CD1c-positive myeloid dendritic cell (primary cell): Measurements from ENCODE around the gene PTPN22.
"Not testable (repeated sequence)": the region's sequence is repeated elsewhere in the genome, so short reads cannot be mapped to it uniquely, and the experiment has no call there.

ENCODE experiments used
- DNase-seq: peaks from one replicate; pipeline ENCODE4 v3.0.0-alpha.2; 2016; ENCODE audit errors: extremely low spot score

PTPN22 gene

DNA sequence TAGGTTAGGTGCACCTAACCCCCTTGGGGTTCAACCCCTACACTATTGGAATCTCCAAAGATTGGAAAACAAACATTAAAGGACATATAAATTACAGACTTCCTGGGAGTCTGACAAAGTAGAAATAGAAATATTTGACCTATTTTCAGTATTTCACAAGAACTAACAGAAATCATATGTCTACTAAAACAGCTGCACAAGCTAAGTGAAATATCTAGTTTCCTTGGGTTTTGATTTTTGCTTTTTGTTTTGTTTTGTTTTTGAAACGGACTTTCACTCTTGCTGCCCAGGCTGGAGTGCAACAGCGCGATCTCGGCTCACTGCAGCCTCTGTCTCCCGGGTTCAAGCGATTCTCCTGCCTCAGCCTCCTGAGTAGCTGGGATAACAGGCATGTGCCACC is 18.8 kb downstream of the PTPN22 start:
- DNase-seq = not testable (repeated sequence)

- DNase-seq = no peak
These were observed 21.2 kb downstream of the PTPN22 start for GRCh38 chr1:113850127-113850796.

DNA sequence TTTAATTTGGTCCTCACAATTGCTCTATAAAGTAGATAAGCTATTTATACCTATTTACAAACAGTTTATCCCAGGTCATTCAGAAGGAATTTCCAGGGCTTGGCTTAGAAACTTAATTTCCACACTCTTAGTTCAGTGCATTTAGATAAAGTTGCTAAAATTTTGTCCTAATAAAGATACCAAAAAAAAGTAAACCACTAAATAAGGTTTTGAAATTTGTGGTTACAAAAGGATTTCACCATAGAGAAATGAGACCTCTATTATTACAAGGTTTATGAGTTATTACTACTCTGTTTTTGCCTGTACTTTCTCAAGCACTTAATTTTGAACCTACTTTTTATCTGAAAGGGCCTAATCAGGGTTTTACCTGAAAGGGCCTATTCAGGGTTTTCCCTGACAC is 22.4 kb downstream of the PTPN22 start:
- DNase-seq = no peak

DNA sequence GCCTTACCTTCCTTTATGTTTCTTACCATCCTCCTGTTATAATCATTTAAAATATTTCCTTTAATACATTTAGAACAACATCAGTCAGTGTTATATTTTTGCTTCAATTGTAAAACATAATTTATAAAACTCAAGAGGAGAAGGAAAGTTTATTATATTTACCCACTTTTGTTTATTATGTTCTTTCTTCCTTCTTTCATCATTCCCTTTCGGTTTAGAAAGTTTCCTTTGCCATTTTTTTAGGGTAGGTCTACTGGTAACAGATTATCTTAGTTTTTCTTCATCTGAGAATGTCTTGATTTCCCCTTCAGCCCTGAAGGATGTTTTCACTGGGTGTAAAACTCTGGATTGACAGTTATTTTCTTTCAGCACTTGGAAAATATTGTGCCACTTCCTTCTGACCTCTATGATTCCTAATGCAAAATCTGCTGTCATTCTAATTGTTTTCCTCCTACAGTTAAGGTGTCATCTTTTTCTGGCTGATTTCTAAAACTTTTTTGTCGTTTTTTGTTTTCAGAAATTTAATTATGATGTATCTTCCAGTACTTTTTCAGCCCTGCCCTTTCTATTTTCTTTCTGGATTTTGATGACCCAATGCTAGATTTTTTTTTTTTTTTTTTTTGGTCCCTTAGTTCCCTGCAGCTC is 25.0 kb downstream of the PTPN22 start:
- no peak for DNase-seq

- DNase-seq = no peak
These were observed 35.0 kb downstream of the PTPN22 start for GRCh38 chr1:113836534-113836933.

DNA sequence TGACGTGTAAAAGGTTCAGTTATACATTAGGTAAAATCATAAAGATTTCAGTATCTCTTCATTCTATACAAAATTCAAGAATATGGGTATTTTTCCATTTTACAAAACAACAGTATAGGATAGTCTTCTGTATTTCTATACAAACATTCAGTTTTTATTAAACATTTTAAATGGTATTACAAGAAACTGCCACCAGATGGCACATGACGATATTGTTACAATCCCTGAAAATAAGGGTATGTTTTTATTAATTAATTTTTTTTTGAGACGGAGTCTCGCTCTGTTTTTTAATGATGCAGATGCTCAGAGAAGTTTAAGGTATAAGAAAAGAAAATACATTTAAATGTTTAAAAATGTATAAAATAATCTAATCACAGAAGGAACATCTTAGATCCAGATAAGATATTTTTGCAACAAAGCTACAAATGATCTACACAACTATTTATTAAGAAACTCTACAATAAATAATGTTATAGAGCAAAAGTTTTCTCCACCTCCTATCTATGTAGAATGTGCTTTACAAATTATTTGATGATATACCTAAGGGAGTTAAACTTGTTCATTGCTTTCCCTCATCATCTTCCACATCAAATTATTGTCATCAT is 35.7 kb downstream of the PTPN22 start:
- peak; percentile 82 for DNase-seq

DNA sequence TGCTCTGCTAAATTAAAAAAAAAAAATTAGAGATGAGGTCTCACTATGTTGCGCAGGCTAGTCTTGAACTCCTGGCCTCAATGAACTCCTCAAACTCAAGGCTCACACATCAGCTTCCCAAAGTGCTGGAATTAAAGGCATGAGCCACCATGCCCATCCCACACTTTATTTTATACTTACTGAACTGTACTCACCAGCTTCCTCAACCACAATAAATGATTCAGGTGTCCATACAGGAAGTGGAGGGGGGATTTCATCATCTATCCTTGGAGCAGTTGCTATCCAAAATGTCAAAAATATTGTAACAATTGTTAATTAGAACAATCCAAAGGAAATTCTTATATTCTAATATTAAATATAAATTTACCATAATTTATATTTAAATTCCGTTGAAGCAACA is 36.8 kb downstream of the PTPN22 start:
- no peak for DNase-seq

DNA sequence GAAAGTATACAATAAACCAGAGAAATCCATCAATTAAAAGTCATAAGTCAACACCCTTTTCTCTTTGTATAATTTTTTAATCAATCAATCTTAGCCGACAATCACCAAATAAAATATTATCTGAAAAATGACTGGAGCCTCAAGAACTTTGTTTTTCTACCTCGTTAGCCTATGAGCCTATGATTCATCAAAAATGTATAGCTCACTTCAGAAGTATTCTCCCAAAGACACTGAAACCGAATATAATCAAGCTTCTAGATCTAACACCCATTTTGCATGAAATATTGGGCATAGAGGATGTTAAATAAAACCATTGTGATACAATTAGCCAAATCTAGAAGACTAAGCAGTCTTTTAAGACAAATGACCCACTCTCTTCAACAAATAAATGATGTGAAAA is 41.5 kb downstream of the PTPN22 start:
- DNase-seq = no peak

GRCh38 chr1:113821916-113822315 is 49.6 kb downstream of the PTPN22 start:
- DNase-seq = no peak

GRCh38 chr1:113818578-113818977 is 52.9 kb downstream of the PTPN22 start:
- peak; percentile 13 for DNase-seq

DNA sequence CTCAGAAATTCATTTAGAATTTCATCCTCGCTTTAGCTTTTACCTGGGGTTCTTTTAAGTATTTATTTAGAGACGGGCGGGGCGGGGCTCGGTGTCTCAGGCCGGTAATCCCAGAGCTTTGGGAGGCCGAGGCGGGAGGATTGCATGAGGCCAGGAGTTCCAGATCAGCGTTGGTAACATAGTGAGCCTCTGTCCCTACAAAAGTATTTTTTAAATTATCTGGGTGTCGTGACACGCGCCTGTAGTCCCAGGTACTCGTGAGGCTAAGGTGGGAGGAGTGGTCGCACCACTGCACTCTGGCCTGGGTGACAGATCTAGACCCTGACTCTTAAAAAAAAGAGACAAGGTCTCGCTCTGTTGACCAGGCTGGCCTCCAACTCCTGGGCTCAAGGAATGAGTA is 58.3 kb downstream of the PTPN22 start:
- DNase-seq = no peak

- DNase-seq = no peak
These were observed 58.8 kb downstream of the PTPN22 start for GRCh38 chr1:113812661-113813135.

- DNase-seq = peak; percentile 100
These were observed 59.4 kb downstream of the PTPN22 start, which contains the start of gene RSBN1 for GRCh38 chr1:113811888-113812660. Gene RSBN1, minus strand, starts transcription at chr1:113812476. Its CDS starts 64 bp downstream, at chr1:113812412.

- peak; percentile 20 for DNase-seq
These were observed 60.2 kb downstream of the PTPN22 start for GRCh38 chr1:113811156-113811887.

DNA sequence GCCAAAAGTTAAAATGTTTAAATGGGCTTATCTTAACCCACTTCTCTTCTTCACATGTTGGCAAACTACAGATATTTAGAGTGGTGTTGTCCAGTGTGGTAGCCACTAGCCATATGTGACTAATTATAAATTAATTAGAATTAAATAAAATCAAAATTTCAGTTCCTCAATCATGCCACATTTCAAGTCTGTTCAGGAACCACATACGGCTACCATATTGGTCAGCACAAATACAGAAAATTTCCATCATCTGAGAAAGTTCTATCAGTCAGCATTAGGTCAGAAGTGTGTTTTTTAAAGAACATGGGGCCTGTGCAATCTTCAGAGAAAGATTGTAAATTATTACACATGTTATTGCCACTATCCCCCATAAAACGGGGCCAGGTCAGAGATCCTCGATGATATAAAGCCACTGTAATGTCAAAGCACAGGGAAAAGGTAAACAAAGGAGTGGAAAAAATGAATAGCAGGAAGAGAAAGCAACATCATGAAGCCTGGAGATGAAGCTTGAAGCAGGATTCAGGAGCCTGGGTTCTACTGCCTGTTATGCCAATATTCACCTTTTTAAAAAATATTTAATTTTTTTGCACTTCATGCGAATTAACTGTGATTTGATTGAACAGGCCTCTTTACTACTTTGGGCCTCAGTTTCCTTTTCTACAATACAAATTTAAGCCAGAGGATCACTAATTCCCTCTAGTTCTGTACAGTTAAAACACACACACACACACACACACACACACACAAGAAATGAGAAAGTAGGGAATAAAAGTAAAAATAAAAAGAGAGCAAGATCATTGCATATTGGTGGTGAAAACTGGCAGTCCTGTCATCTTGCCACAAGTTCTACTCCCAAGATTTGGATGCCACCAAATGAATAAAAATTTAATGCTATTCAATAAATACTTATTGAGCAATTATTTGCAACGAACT is 61.6 kb downstream of the PTPN22 start:
- peak; percentile 14 for DNase-seq

- DNase-seq = no peak
These were observed 62.9 kb downstream of the PTPN22 start for GRCh38 chr1:113808450-113809195.

GRCh38 chr1:113805639-113806038 is 65.9 kb downstream of the PTPN22 start:
- no peak for DNase-seq

GRCh38 chr1:113805256-113805531 is 66.3 kb downstream of the PTPN22 start:
- no peak for DNase-seq

- peak; percentile 52 for DNase-seq
These were observed 66.9 kb downstream of the PTPN22 start for GRCh38 chr1:113804421-113805255.
